VCaP (cell line): ENCODE measurements around the gene TBX21.

Experiments
- H3K27ac ChIP-seq: fragments of 450-650 bp; 2 replicates; pipeline ENCODE4 v1.5.1; 2017
- CTCF ChIP-seq: fragments of 450-650 bp; conservative IDR thresholded peaks from 2 replicates; pipeline ENCODE4 v1.5.1; 2017; ENCODE audit warnings: mild to moderate bottlenecking, moderate library complexity

Gene TBX21

GRCh38 chr17:47700471-47701449 lies 32.3 kb upstream of the TBX21 start:
- TF ChIP-seq CTCF, result no peak
- no peak overlapping the region for H3K27ac ChIP-seq

- TF ChIP-seq CTCF, result no peak
- H3K27ac ChIP-seq, result no peak overlapping the region
These were observed 31.4 kb upstream of the TBX21 start for GRCh38 chr17:47701608-47702007.

DNA sequence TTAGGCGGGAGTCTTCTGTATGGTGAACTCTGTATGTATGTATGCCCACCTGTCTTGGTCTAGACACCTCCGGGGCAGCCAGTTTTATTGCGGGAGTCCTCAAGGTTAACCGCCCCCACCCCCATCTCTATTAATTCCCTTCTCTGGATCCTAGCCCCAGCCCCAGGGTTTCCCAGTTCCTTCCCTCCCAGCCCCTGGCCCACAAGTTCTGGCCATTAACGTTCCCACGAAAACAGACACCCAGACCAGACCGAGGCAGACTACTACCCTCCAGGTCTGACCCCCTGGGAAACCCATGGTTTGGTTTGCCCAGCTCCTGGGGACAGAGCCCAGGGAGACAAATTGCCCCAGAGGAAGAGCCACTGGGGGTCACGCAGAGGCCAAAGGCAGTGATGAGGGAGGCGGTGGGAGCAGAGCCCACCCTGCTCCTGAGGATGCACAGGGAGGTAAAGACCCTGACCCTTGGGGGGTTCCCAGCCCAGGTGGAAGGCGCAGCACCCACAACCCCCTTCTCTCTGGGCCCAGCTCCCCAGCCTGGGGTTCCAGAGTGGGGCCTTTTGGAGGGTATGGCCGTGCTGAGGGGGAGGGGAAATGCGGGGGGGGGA lies 30.5 kb upstream of the TBX21 start:
- H3K27ac ChIP-seq, result no peak overlapping the region
- TF ChIP-seq CTCF, result no peak

DNA sequence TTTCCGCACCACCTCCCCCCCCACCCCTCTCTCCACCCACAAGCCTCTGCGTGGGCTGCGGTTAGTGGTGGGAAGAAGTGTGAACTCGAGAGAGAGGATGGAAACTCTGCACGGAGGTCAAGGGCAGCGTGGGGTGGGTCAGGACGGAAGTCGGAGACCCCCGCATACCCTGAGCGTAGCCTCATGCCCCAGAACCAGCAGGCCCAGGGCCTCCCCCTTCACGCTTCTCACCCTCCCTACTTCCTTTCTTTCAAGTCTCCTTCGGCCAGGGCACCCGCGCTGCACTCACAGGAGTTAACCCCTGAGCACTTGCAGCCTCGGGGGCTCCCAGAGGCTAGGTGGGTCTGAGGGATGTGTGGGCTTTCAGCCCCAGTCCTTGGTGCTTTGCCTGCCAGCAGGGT lies 29.8 kb upstream of the TBX21 start:
- no peak overlapping the region for H3K27ac ChIP-seq
- no peak for TF ChIP-seq CTCF

GRCh38 chr17:47703671-47704070 lies 29.4 kb upstream of the TBX21 start:
- no peak overlapping the region for H3K27ac ChIP-seq
- no peak for TF ChIP-seq CTCF

DNA sequence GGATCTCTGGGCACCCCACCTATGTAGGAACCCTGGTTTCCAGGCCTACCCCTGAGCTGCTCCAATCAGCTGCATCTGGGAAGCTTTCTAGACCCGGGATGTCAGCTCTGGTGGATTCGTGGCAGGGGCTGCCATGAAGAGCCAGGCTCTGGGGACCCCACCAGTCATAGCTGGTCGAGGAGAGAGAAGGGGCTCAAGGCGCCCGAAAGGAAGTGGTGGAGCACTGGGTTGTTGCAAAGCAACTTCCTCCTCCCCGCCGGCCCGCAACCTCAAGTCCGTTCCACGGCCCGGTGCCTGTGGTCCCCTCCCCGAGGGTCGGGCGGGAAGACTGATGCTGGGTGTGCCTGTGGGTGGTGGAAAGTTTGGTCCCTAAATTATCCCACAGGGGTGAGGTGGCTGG lies 28.9 kb upstream of the TBX21 start:
- TF ChIP-seq CTCF, result no peak
- H3K27ac ChIP-seq, result no peak overlapping the region

DNA sequence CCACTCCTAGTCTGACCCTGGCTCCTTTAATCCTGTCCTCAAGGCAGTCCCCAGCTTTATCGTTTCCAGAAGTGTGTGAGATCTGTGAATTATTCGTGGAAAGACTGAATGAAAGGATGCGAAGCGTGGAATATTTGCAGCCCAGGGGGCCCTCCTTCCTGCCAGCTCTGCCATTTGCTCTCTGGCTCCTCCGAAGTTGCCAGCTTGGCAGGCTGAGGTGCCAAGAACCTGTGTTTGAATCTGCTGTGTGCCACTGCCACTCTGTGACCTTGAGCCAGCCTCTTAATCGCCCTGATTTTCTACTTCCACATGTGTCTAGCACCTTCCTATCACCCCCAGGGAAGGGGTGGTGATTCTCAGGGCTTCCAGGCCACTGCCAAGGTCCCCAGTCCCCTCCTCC lies 28.3 kb upstream of the TBX21 start:
- H3K27ac ChIP-seq, result no peak overlapping the region

More for the DNA sequence above, 28.3 kb upstream of the TBX21 start:
- no peak for TF ChIP-seq CTCF
